ENCODE measurements around the gene ADGRD2.
A peak's percentile ranks its signal among the peaks of the same experiment; 100 is the strongest.

The ADGRD2 gene

GRCh38 chr9:124522121-124523098 is 72.2 kb downstream of the ADGRD2 start:
- WGBS (ENCODE audit: extremely low coverage, insufficient coverage, insufficient read length) = no CpG with 5 or more reads among the region's 7 CpGs
- no peak overlapping the region for H2BK120ac ChIP-seq (ENCODE audit: insufficient read depth, low read length, poor library complexity)
- no peak overlapping the region for H3K18ac ChIP-seq (ENCODE audit: low read length)
- no peak overlapping the region for H3K23ac ChIP-seq (ENCODE audit: low read length)
- no peak overlapping the region for H4K8ac ChIP-seq (ENCODE audit: low read depth, low read length)
- peaks cover 6 to 18% of the 10 kb centered on the region in 2 experiments for H3K36me3 ChIP-seq (ENCODE audit: control insufficient read depth in 1 of 2, insufficient read depth in 2 of 2, low read length in 2 of 2)
- H3K4me1 ChIP-seq (ENCODE audit: control insufficient read depth in 1 of 2, insufficient read depth in 2 of 2, low read length in 2 of 2) = peaks cover 14 to 28% of the 10 kb centered on the region in 2 experiments
- peaks cover 17% of the 10 kb centered on the region for H3K79me1 ChIP-seq (ENCODE audit: low read length)
- no peak overlapping the region for H3K4ac ChIP-seq (ENCODE audit: low read depth, low read length)
- H3K4me3 ChIP-seq (ENCODE audit: low read depth, low read length) = no peak overlapping the region
- H2BK12ac ChIP-seq (ENCODE audit: low read length) = peak overlapping the region; percentile 28
- H2AFZ ChIP-seq (ENCODE audit: insufficient read depth, low read length, poor library complexity) = no peak overlapping the region
- H3K9ac ChIP-seq (ENCODE audit: low read length) = no peak overlapping the region
- H2BK5ac ChIP-seq (ENCODE audit: low read depth, low read length, poor library complexity) = no peak overlapping the region
- no peak overlapping the region for H3K27ac ChIP-seq (ENCODE audit: low read depth, low read length)
- H3K4me2 ChIP-seq (ENCODE audit: low read length) = no peak overlapping the region
- peaks cover 5% of the 10 kb centered on the region for H3K79me2 ChIP-seq (ENCODE audit: control insufficient read depth, insufficient read depth, low read length, poor library complexity)
- DNase-seq = no peak
- H2AK5ac ChIP-seq (ENCODE audit: low read length) = no peak overlapping the region
- H4K12ac ChIP-seq (ENCODE audit: low read depth, low read length) = no peak overlapping the region
- H4K91ac ChIP-seq (ENCODE audit: low read depth, low read length) = peak overlapping the region; percentile 32
- H3K9me3 ChIP-seq (ENCODE audit: insufficient read depth, low read depth, low read length) = no peaks in the 10 kb centered on the region
- no peak overlapping the region for H3K14ac ChIP-seq (ENCODE audit: low read length)
- H3K27me3 ChIP-seq (ENCODE audit: insufficient read depth, low read length) = no peaks in the 10 kb centered on the region

GRCh38 chr9:124526174-124526573 is 75.9 kb downstream of the ADGRD2 start:
- Histone ChIP-seq H3K4ac (ENCODE audit: low read depth, low read length) (no peak overlapping the region), H3K9ac (ENCODE audit: low read length) (no peak overlapping the region), H2AFZ (ENCODE audit: insufficient read depth, low read length, poor library complexity) (no peak overlapping the region), H3K14ac (ENCODE audit: low read length) (no peak overlapping the region), H3K36me3 (ENCODE audit: control insufficient read depth in 1 of 2, insufficient read depth in 2 of 2, low read length in 2 of 2) (peaks cover 5 to 15% of the 10 kb centered on the region in 2 experiments), H2AK5ac (ENCODE audit: low read length) (no peak overlapping the region), H2BK120ac (ENCODE audit: insufficient read depth, low read length, poor library complexity) (no peak overlapping the region), H3K18ac (ENCODE audit: low read length) (no peak overlapping the region), H4K12ac (ENCODE audit: low read depth, low read length) (no peak overlapping the region), H3K4me1 (ENCODE audit: control insufficient read depth in 1 of 2, insufficient read depth in 2 of 2, low read length in 2 of 2) (peaks cover 2 to 10% of the 10 kb centered on the region in 2 experiments), H2BK5ac (ENCODE audit: low read depth, low read length, poor library complexity) (no peak overlapping the region), H3K79me1 (ENCODE audit: low read length) (peaks cover 1% of the 10 kb centered on the region), H2BK12ac (ENCODE audit: low read length) (no peak overlapping the region), H3K27me3 (ENCODE audit: insufficient read depth, low read length) (no peaks in the 10 kb centered on the region), H4K8ac (ENCODE audit: low read depth, low read length) (no peak overlapping the region), H3K9me3 (ENCODE audit: insufficient read depth, low read depth, low read length) (no peaks in the 10 kb centered on the region), H3K79me2 (ENCODE audit: control insufficient read depth, insufficient read depth, low read length, poor library complexity) (peaks cover under 1% of the 10 kb centered on the region), H4K91ac (ENCODE audit: low read depth, low read length) (no peak overlapping the region), H3K27ac (ENCODE audit: low read depth, low read length) (no peak overlapping the region), H3K4me2 (ENCODE audit: low read length) (no peak overlapping the region), H3K4me3 (ENCODE audit: low read depth, low read length) (no peak overlapping the region), H3K23ac (ENCODE audit: low read length) (no peak overlapping the region)
- no CpG with 5 or more reads among the region's 2 CpGs for WGBS (ENCODE audit: extremely low coverage, insufficient coverage, insufficient read length)
- DNase-seq = peak in 1 of 2 donors; percentile 43

GRCh38 chr9:124527781-124528180 is 77.5 kb downstream of the ADGRD2 start:
- no peak overlapping the region for H3K4me2 ChIP-seq (ENCODE audit: low read length)

More at GRCh38 chr9:124527781-124528180, 77.5 kb downstream of the ADGRD2 start:
- Histone ChIP-seq H2AFZ (ENCODE audit: insufficient read depth, low read length, poor library complexity) (no peak overlapping the region), H3K36me3 (ENCODE audit: control insufficient read depth in 1 of 2, insufficient read depth in 2 of 2, low read length in 2 of 2) (peaks cover 4 to 16% of the 10 kb centered on the region in 2 experiments), H4K91ac (ENCODE audit: low read depth, low read length) (no peak overlapping the region), H3K9me3 (ENCODE audit: insufficient read depth, low read depth, low read length) (no peaks in the 10 kb centered on the region), H3K4me1 (ENCODE audit: control insufficient read depth in 1 of 2, insufficient read depth in 2 of 2, low read length in 2 of 2) (peaks cover 0 to under 1% of the 10 kb centered on the region in 2 experiments), H3K4ac (ENCODE audit: low read depth, low read length) (no peak overlapping the region), H3K4me3 (ENCODE audit: low read depth, low read length) (no peak overlapping the region), H3K18ac (ENCODE audit: low read length) (no peak overlapping the region), H2BK120ac (ENCODE audit: insufficient read depth, low read length, poor library complexity) (no peak overlapping the region), H3K79me1 (ENCODE audit: low read length) (no peaks in the 10 kb centered on the region), H3K23ac (ENCODE audit: low read length) (no peak overlapping the region), H3K9ac (ENCODE audit: low read length) (no peak overlapping the region), H3K14ac (ENCODE audit: low read length) (no peak overlapping the region), H3K79me2 (ENCODE audit: control insufficient read depth, insufficient read depth, low read length, poor library complexity) (no peaks in the 10 kb centered on the region), H2BK5ac (ENCODE audit: low read depth, low read length, poor library complexity) (no peak overlapping the region), H2AK5ac (ENCODE audit: low read length) (no peak overlapping the region), H2BK12ac (ENCODE audit: low read length) (no peak overlapping the region), H4K8ac (ENCODE audit: low read depth, low read length) (no peak overlapping the region), H3K27ac (ENCODE audit: low read depth, low read length) (no peak overlapping the region), H3K27me3 (ENCODE audit: insufficient read depth, low read length) (no peaks in the 10 kb centered on the region), H4K12ac (ENCODE audit: low read depth, low read length) (no peak overlapping the region)
- WGBS (ENCODE audit: extremely low coverage, insufficient coverage, insufficient read length) = no CpG with 5 or more reads among the region's 3 CpGs
- no peak for DNase-seq
